Esophagus (tissue), 2 donors: Measurements from ENCODE around the gene TRAF6. TPM values are rescaled to one million over a fixed set of nuclear protein-coding genes. Genes with fewer than 3 reads are reported as not detected.
A peak's percentile ranks its signal among the peaks of the same experiment; 100 is the strongest.

Experiments
- H3K27ac ChIP-seq, 2 donors: one replicate each; pipeline ENCODE4 v1.5.1; 2013; ENCODE audit warnings: low read depth in 2 of 2, mild to moderate bottlenecking in 2 of 2, inconsistent platforms in 1 of 2, low read length in 1 of 2, moderate library complexity in 1 of 2
- H3K27me3 ChIP-seq, 2 donors: one replicate each; pipeline ENCODE4 v1.6.1; 2013; ENCODE audit warnings: low read length in 2 of 2, control low read depth in 1 of 2, mild to moderate bottlenecking in 1 of 2; ENCODE audit not compliant: insufficient read depth in 2 of 2, control insufficient read depth in 1 of 2
- H3K36me3 ChIP-seq, 2 donors: one replicate each; pipeline ENCODE4 v1.6.1; 2013; ENCODE audit warnings: low read length in 1 of 2; ENCODE audit not compliant: control insufficient read depth in 2 of 2, insufficient read depth in 2 of 2
- H3K4me1 ChIP-seq, 2 donors: one replicate each; pipeline ENCODE4 v1.6.1; 2013; ENCODE audit warnings: low read length in 1 of 2; ENCODE audit not compliant: control insufficient read depth in 2 of 2, insufficient read depth in 2 of 2
- H3K4me3 ChIP-seq, 2 donors: one replicate each; pipeline ENCODE4 v1.5.1; 2013; ENCODE audit warnings: low read length in 2 of 2, mild to moderate bottlenecking in 2 of 2, low read depth in 1 of 2, moderate library complexity in 1 of 2
- H3K9me3 ChIP-seq, 2 donors: one replicate each; pipeline ENCODE4 v1.6.1; 2013; ENCODE audit warnings: mild to moderate bottlenecking in 2 of 2, low read depth in 1 of 2, low read length in 1 of 2, moderate library complexity in 1 of 2; ENCODE audit not compliant: control insufficient read depth in 2 of 2, insufficient read depth in 1 of 2
- WGBS, 2 donors: extraction: QIAGEN DNeasy Blood & Tissue Kit; methylation state at CpG; one replicate each; pipeline ENCODE4 v1.1.7; 2013; 5-methylcytosine and 5-hydroxymethylcytosine counted together
- polyA plus RNA-seq, 2 donors: library from polyadenylated mRNA; stranded (reverse); fragments of 200-250 nt; gene quantifications; one replicate each; pipeline ENCODE4 v1.2.3, GENCODE V29; 2013
- donor health status: healthy with polysubstance abuse.
- donor health status: Bipolar disorder and iron deficiency.

Gene TRAF6
- polyA plus RNA-seq, 2 donors, result 1.9 to 3.7 TPM

GRCh38 chr11:36464720-36465119, 45.4 kb downstream of the TRAF6 start:
- no peaks in the 10 kb centered on the region for H3K27me3 ChIP-seq
- H3K4me3 ChIP-seq, result no peak overlapping the region
- H3K9me3 ChIP-seq, result no peaks in the 10 kb centered on the region
- H3K4me1 ChIP-seq, result peaks cover 0 to 13% of the 10 kb centered on the region in 2 donors
- 83 to 90% methylated on average over 3 of the region's 3 CpGs for WGBS, 2 donors
- H3K36me3 ChIP-seq, result no peaks in the 10 kb centered on the region
- no peak overlapping the region for H3K27ac ChIP-seq

GRCh38 chr11:36463781-36464180, 46.3 kb downstream of the TRAF6 start:
- H3K4me1 ChIP-seq, result peaks cover 0 to 13% of the 10 kb centered on the region in 2 donors
- 79 to 86% methylated on average over 3 of the region's 3 CpGs for WGBS, 2 donors
- no peak overlapping the region for H3K4me3 ChIP-seq
- no peaks in the 10 kb centered on the region for H3K36me3 ChIP-seq
- no peaks in the 10 kb centered on the region for H3K9me3 ChIP-seq
- no peaks in the 10 kb centered on the region for H3K27me3 ChIP-seq
- H3K27ac ChIP-seq, result no peak overlapping the region

DNA sequence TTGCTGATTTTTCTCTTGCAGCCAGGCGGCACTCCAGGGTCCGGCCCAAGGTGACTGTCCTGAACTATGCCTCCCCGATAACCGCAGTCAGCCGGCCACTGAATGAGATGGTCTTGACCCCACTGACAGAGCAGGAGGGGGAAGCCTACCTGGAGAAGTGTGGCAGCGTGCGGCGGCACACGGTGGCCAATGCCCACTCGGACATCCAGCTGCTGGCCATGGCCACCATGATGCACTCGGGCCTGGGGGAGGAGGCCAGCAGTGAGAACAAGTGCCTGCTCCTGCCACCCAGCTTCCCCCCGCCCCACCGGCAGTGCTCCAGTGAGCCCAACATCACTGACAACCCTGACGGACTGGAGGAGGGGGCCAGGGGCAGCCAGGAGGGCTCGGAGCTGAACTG, 47.8 kb downstream of the TRAF6 start:
- Histone ChIP-seq H3K9me3 (no peaks in the 10 kb centered on the region), H3K4me1 (peaks cover 0 to 6% of the 10 kb centered on the region in 2 donors), H3K36me3 (no peaks in the 10 kb centered on the region), H3K27me3 (no peaks in the 10 kb centered on the region), H3K27ac (no peak overlapping the region), H3K4me3 (no peak overlapping the region)
- WGBS, 2 donors, result 96 to 97% methylated on average over 15 of the region's 15 CpGs

DNA sequence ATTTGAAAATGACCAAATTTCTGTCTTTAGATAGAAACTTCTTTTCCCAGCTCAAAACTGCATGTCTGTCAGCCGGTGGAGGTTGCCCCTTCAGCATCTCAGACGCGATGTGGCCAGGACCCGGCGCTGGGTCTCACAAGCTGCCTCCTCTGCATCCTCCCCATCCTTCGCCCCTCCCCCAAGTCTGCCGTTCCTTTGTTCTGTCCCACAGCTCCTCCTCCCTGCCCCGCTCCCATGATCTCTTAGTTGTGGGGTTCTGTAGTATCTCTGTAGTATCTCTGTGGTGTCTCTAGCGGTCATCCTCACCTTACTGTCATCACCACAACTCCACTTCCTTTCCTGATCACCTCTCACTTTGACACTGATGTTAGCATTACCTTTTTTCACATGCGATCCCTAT, 49.9 kb downstream of the TRAF6 start:
- no peak overlapping the region for H3K4me3 ChIP-seq
- WGBS, 2 donors, result 81 to 85% methylated on average over 10 of the region's 10 CpGs
- no peaks in the 10 kb centered on the region for H3K27me3 ChIP-seq
- no peaks in the 10 kb centered on the region for H3K36me3 ChIP-seq
- no peak overlapping the region for H3K27ac ChIP-seq
- H3K4me1 ChIP-seq, result peaks cover 0 to 3% of the 10 kb centered on the region in 2 donors
- H3K9me3 ChIP-seq, result no peaks in the 10 kb centered on the region

GRCh38 chr11:36459046-36459445, 51.0 kb downstream of the TRAF6 start:
- H3K36me3 ChIP-seq, result no peaks in the 10 kb centered on the region
- WGBS, 2 donors, result 85 to 91% methylated on average over 7 of the region's 7 CpGs
- H3K4me3 ChIP-seq, result no peak overlapping the region
- no peaks in the 10 kb centered on the region for H3K9me3 ChIP-seq
- H3K4me1 ChIP-seq, result peaks cover 0 to 3% of the 10 kb centered on the region in 2 donors
- no peak overlapping the region for H3K27ac ChIP-seq
- H3K27me3 ChIP-seq, result no peaks in the 10 kb centered on the region

DNA sequence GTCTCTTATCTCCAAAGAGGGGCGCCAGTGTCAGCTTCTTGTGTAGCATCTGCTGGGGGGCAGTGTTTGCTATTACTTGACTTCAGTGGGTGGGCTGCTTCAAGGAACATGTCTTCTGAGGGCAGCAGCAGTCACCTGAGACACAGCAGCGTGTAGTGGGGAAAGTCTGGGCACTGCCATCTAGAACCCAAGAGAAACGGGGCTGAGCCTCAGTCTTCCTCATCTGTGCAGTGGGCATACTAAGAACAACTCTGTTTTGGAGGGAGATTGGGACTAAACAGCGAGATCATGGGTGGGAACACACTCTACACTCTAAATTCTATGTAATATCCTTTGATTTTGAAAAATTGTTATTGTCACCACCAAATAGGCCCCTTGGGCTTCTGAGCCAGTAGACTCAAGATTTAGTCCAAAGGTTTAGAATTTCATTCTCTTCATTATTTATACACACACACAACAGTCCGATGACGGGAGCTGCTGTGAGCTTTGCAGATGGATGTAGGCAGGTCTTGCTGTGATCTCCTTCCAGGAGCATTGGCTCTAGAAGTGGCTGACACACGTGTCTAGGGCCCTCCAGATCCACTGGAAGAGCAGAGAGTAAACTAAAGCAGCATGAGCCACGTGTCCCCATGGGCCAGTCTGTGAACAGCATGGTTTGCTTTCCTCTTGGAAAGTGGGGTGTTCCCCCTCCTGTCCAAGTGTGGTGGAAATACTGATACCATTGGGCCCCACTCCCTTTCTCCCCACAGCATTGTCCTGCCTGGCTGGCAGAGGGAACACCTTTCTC, 51.8 kb downstream of the TRAF6 start:
- Histone ChIP-seq H3K9me3 (no peaks in the 10 kb centered on the region), H3K27me3 (no peaks in the 10 kb centered on the region), H3K27ac (no peak overlapping the region), H3K4me1 (peaks cover 0 to 5% of the 10 kb centered on the region in 2 donors), H3K36me3 (no peaks in the 10 kb centered on the region), H3K4me3 (no peak overlapping the region)
- 81 to 86% methylated on average over 8 of the region's 8 CpGs for WGBS, 2 donors

DNA sequence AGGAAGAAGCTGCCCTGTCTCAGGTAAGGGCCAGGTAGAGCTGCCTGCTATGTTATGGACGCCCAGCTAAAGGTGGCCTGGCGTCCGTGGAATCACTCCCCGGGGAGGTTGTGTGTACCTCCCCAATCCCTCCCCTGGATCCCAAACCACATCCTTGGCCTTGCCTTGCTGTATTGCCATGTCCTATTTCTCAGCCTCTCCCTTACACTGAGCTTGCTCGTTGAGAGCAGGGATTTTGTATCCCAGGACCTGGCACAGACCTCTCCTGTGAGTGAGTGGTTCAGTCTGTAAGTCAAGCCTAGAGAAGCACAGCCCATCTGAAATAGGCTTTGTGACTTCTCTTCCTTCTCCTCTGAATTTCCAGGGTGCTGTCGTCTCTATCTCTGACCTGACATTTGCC, 53.9 kb downstream of the TRAF6 start:
- H3K27me3 ChIP-seq, result no peaks in the 10 kb centered on the region
- peak overlapping the region; percentile 28 to 61 for H3K27ac ChIP-seq
- WGBS, 2 donors, result 75 to 80% methylated on average over 6 of the region's 6 CpGs
- no peaks in the 10 kb centered on the region for H3K9me3 ChIP-seq
- no peaks in the 10 kb centered on the region for H3K36me3 ChIP-seq
- H3K4me1 ChIP-seq, result peaks cover 0 to 9% of the 10 kb centered on the region in 2 donors
- H3K4me3 ChIP-seq, result no peak overlapping the region

GRCh38 chr11:36455658-36456111, 54.4 kb downstream of the TRAF6 start:
- Histone ChIP-seq H3K9me3 (no peaks in the 10 kb centered on the region), H3K36me3 (no peaks in the 10 kb centered on the region), H3K4me3 (no peak overlapping the region), H3K4me1 (peaks cover 0 to 9% of the 10 kb centered on the region in 2 donors), H3K27me3 (no peaks in the 10 kb centered on the region), H3K27ac (peak overlapping the region; percentile 28 to 61)
- 41 to 57% methylated on average over 11 of the region's 11 CpGs for WGBS, 2 donors

DNA sequence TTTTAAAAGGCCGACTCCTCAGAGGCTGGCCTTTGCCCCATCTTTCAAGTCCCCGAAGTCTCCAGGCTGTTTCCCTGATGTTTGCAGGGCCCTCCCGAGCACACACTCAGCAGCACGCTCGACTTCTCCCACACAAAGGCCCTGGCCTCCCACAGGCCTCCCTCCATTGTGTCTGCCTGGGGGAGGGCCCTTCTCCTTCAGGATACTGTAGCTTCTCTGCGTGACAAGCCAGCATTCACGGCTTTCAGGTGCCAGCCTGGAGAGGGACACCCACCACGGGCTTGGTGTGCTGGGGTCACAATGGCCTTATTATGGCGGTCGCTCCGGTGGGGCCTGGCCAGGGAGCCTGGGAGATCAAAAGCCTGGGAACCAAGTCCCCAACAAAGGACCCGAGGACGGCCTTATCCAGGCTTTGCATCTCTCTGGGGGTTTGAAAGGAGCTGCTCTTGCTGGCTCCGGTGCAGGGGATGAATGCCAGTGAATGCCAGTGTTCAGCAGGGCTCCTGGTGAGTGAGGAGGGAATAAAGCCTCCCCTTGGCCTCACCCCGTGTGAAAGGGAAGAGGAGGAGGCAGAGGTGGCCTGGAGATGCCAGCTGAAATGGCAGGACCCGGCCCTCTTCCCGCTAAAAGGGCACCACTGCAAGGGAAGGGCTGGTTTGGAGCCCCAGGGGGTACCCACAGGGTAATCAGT, 55.0 kb downstream of the TRAF6 start:
- Histone ChIP-seq H3K36me3 (no peaks in the 10 kb centered on the region), H3K4me1 (peaks cover 0 to 9% of the 10 kb centered on the region in 2 donors), H3K4me3 (no peak overlapping the region), H3K9me3 (no peaks in the 10 kb centered on the region), H3K27me3 (no peaks in the 10 kb centered on the region), H3K27ac (peak overlapping the region; percentile 6 to 61)
- WGBS, 2 donors, result 65 to 70% methylated on average over 17 of the region's 17 CpGs
